B cell (primary cell): ENCODE measurements around the gene FADS1. TPM values are rescaled to one million over a fixed set of nuclear protein-coding genes. Genes with fewer than 3 reads are reported as not detected.

Source experiments
- ATAC-seq: fragments of 200-7000 bp; cut with Tn5 transposase; one replicate; pipeline ENCODE4 v1.10.0; 2021; ENCODE audit warnings: low read depth, mild to moderate bottlenecking, moderate number of reproducible peaks, moderate library complexity
- CTCF ChIA-PET: fragments of 350-600 bp; sonication (Branson Sonifier 250); formaldehyde crosslinking; loops from one replicate; lab custom pipeline; 2021; ENCODE audit warnings: antibody characterized with exemption, inconsistent platforms; lab: Charles Lee
- POLR2A ChIA-PET: fragments of 350-600 bp; sonication (Branson Sonifier 250); formaldehyde crosslinking; loops from one replicate; lab custom pipeline; 2021; ENCODE audit warnings: antibody characterized with exemption; lab: Charles Lee
- DNase-seq: peaks from one replicate; pipeline ENCODE4 v3.0.0; 2013
- H2AFZ ChIP-seq: 2 replicates; pipeline ENCODE4 v1.6.1; 2012; ENCODE audit warnings: mild to moderate bottlenecking, low read depth, low read length; ENCODE audit not compliant: insufficient read depth, poor library complexity, severe bottlenecking
- H3K27ac ChIP-seq, 2 donors: 1 replicate in 1 of 2; 2 replicates in 1 of 2; pipeline ENCODE4 v1.5.1; 2012 to 2013; ENCODE audit warnings: low read length in 2 of 2, mild to moderate bottlenecking in 2 of 2, moderate library complexity in 1 of 2
- H3K27me3 ChIP-seq, 4 experiments: fragments of 200-600 bp in 1 of 4; sonication (generic) in 1 of 4; replicated peaks in 1 of 4; 1 replicate in 2 of 4; 2 replicates in 2 of 4; pipeline versions ENCODE4 v1.6.1 to v1.7.0; 2013 to 2016; ENCODE audit warnings: low read length in 3 of 4, mild to moderate bottlenecking in 2 of 4, mixed read lengths in 1 of 4, moderate library complexity in 1 of 4; ENCODE audit not compliant: insufficient read depth in 4 of 4, control insufficient read depth in 3 of 4; ENCODE audit errors: control extremely low read depth in 1 of 4
- H3K36me3 ChIP-seq, 2 experiments: replicated peaks in 1 of 2; 1 replicate in 1 of 2; 2 replicates in 1 of 2; pipeline versions ENCODE4 v1.6.1 to v1.7.1; 2013; ENCODE audit warnings: low read length in 1 of 2; ENCODE audit not compliant: insufficient read depth in 2 of 2, control insufficient read depth in 1 of 2; ENCODE audit errors: control extremely low read depth in 1 of 2, extremely low read depth in 1 of 2
- H3K4me1 ChIP-seq, 2 donors: fragments of 200-600 bp in 1 of 2; sonication (generic) in 1 of 2; 1 replicate in 1 of 2; 2 replicates in 1 of 2; pipeline versions ENCODE4 v1.5.1 to v1.6.1; 2013 to 2017; ENCODE audit warnings: low read length in 2 of 2; ENCODE audit not compliant: control insufficient read depth in 2 of 2, insufficient read depth in 2 of 2
- H3K4me2 ChIP-seq: replicated peaks from 2 replicates; pipeline ENCODE3; 2012; ENCODE audit warnings: mild to moderate bottlenecking, low read depth, low read length; ENCODE audit not compliant: poor library complexity, severe bottlenecking
- H3K4me3 ChIP-seq, 5 experiments: fragments of 200-600 bp in 1 of 5; sonication (generic) in 1 of 5; 1 replicate in 3 of 5; 2 replicates in 2 of 5; pipeline versions ENCODE4 v1.5.1 to v1.7.0; 2011 to 2016; ENCODE audit warnings: low read length in 4 of 5, mild to moderate bottlenecking in 4 of 5, low read depth in 2 of 5, control low read depth in 1 of 5, moderate library complexity in 1 of 5; ENCODE audit not compliant: insufficient read depth in 1 of 5; ENCODE audit errors: control extremely low read depth in 1 of 5, extremely low read depth in 1 of 5
- H3K79me2 ChIP-seq: fragments of 200-600 bp; sonication (generic); one replicate; pipeline ENCODE4 v1.6.0; 2016; ENCODE audit warnings: low read length; ENCODE audit not compliant: control insufficient read depth, insufficient read depth
- H3K9ac ChIP-seq: fragments of 200-600 bp; sonication (generic); 2 replicates; pipeline ENCODE4 v1.6.1; 2017; ENCODE audit warnings: mild to moderate bottlenecking, low read length, moderate library complexity
- H3K9me3 ChIP-seq, 3 donors: one replicate each; pipeline versions ENCODE4 v1.6.1 to v1.7.1; 2013; ENCODE audit warnings: low read length in 2 of 3; ENCODE audit not compliant: control insufficient read depth in 2 of 3, insufficient read depth in 1 of 3; ENCODE audit errors: control extremely low read depth in 1 of 3
- H4K20me1 ChIP-seq: 2 replicates; pipeline ENCODE4 v1.6.0; 2012; ENCODE audit warnings: mild to moderate bottlenecking, low read length; ENCODE audit not compliant: insufficient read depth, control insufficient read depth, poor library complexity, severe bottlenecking
- H3K27ac Mint-ChIP-seq: one replicate; pipeline ENCODE4 v1.8.0; 2021; ENCODE audit warnings: mixed read lengths
- H3K27me3 Mint-ChIP-seq: one replicate; pipeline ENCODE4 v1.8.0; 2021; ENCODE audit warnings: mixed read lengths
- H3K4me1 Mint-ChIP-seq: one replicate; pipeline ENCODE4 v1.8.0; 2021; ENCODE audit warnings: mixed read lengths
- H3K4me3 Mint-ChIP-seq: one replicate; pipeline ENCODE4 v1.8.0; 2021; ENCODE audit warnings: mixed read lengths
- H3K9me3 Mint-ChIP-seq: one replicate; pipeline ENCODE4 v1.8.0; 2022; ENCODE audit warnings: mixed read lengths; ENCODE audit not compliant: insufficient read depth
- CTCF ChIP-seq: fragments of 200-600 bp; IDR thresholded peaks from one replicate; pipeline ENCODE4 v1.8.0; 2022; ENCODE audit warnings: antibody characterized with exemption, mild to moderate bottlenecking
- EZH2 ChIP-seq: IDR thresholded peaks from 2 replicates; pipeline ENCODE4 v1.6.1; 2012; ENCODE audit warnings: borderline replicate concordance, low read depth, mild to moderate bottlenecking, moderate library complexity, low read length; ENCODE audit not compliant: insufficient read depth, poor library complexity, severe bottlenecking
- WGBS: methylation state at CpG from one replicate; pipeline ENCODE4 v1.1.5; 2013; ENCODE audit warnings: missing lambda C conversion rate; ENCODE audit not compliant: insufficient coverage; 5-methylcytosine and 5-hydroxymethylcytosine counted together
- intact Hi-C: fragments of 100-400 bp; cut with micrococcal nuclease; formaldehyde crosslinking; loops from one replicate; pipeline ENCODE4 v1.10.0; 2022
- polyA plus RNA-seq: library from polyadenylated mRNA; depleted of rRNA; stranded (reverse); fragments of >200 nt; gene quantifications from 2 replicates; pipeline ENCODE4 v1.2.3, GENCODE V29; 2012
- total RNA-seq, 2 donors: library from RNA; stranded (reverse); fragments of 120-200 nt in 1 of 2; gene quantifications; 1 replicate in 1 of 2; 2 replicates in 1 of 2; pipeline versions ENCODE4 v1.2.3 to v1.2.4, GENCODE V29; 2013 to 2022

FADS1 gene
- total and polyA plus RNA-seq, 2 donors (not counting 1 experiment from before 2014, with no cell fraction given): 0.39 to 15.6 TPM

GRCh38 chr11:61855939-61856680 is 39.3 kb upstream of the FADS1 start:
- no peaks in the 10 kb centered on the region for H3K9me3 ChIP-seq
- Mint-ChIP-seq H3K9me3 (no peaks in the 10 kb centered on the region), H3K4me3 (no peak overlapping the region), H3K27me3 (no peaks in the 10 kb centered on the region), H3K4me1 (no peaks in the 10 kb centered on the region), H3K27ac (no peak overlapping the region)
- no peak overlapping the region for H3K4me3 ChIP-seq
- no peak overlapping the region for H3K27ac ChIP-seq
- H3K9ac ChIP-seq: no peak overlapping the region
- ChIA-PET POLR2A (no interaction called here), CTCF (interaction anchor here (0.9 kb wide), 1 partner anchor 251 kb away, joined by 3 read pairs; no protein-coding TSS in a partner anchor)
- TF ChIP-seq CTCF: no peak
- no peak for TF ChIP-seq EZH2
- DNase-seq (no peak), ATAC-seq (no peak)
- no peaks in the 10 kb centered on the region for H3K4me1 ChIP-seq
- no peak overlapping the region for H2AFZ ChIP-seq
- no peaks in the 10 kb centered on the region for H3K36me3 ChIP-seq
- H3K79me2 ChIP-seq: no peaks in the 10 kb centered on the region
- intact Hi-C loops: no loop called here
- no peak overlapping the region for H3K4me2 ChIP-seq
- no peaks in the 10 kb centered on the region for H3K27me3 ChIP-seq
- no peaks in the 10 kb centered on the region for H4K20me1 ChIP-seq
- WGBS: 96% methylated on average over 10 of the region's 12 CpGs

- POLR2A ChIA-PET: no interaction called here
- no peak overlapping the region for H3K4me3 ChIP-seq
- no peak overlapping the region for H2AFZ ChIP-seq
- no peaks in the 10 kb centered on the region for H3K79me2 ChIP-seq
- Mint-ChIP-seq H3K27me3 (no peaks in the 10 kb centered on the region), H3K4me3 (no peak overlapping the region), H3K27ac (no peak overlapping the region), H3K4me1 (no peaks in the 10 kb centered on the region), H3K9me3 (no peaks in the 10 kb centered on the region)
- DNase-seq (no peak), ATAC-seq (no peak)
- H3K4me2 ChIP-seq: no peak overlapping the region
- 91% methylated on average over 13 of the region's 14 CpGs for WGBS
- H3K27ac ChIP-seq: no peak overlapping the region
- TF ChIP-seq EZH2 (no peak), CTCF (no peak)
- CTCF ChIA-PET: interaction anchor here (1.3 kb wide), 1 partner anchor 253 kb away, joined by 3 read pairs; no protein-coding TSS in a partner anchor
- no peaks in the 10 kb centered on the region for H4K20me1 ChIP-seq
- no peaks in the 10 kb centered on the region for H3K4me1 ChIP-seq
- no peaks in the 10 kb centered on the region for H3K36me3 ChIP-seq
- no peaks in the 10 kb centered on the region for H3K27me3 ChIP-seq
- intact Hi-C loops: no loop called here
- no peak overlapping the region for H3K9ac ChIP-seq
- H3K9me3 ChIP-seq: no peaks in the 10 kb centered on the region
Observed at GRCh38 chr11:61854966-61855714, 38.3 kb upstream of the FADS1 start.
